ENCODE results near the gene PACS1.

DNA sequence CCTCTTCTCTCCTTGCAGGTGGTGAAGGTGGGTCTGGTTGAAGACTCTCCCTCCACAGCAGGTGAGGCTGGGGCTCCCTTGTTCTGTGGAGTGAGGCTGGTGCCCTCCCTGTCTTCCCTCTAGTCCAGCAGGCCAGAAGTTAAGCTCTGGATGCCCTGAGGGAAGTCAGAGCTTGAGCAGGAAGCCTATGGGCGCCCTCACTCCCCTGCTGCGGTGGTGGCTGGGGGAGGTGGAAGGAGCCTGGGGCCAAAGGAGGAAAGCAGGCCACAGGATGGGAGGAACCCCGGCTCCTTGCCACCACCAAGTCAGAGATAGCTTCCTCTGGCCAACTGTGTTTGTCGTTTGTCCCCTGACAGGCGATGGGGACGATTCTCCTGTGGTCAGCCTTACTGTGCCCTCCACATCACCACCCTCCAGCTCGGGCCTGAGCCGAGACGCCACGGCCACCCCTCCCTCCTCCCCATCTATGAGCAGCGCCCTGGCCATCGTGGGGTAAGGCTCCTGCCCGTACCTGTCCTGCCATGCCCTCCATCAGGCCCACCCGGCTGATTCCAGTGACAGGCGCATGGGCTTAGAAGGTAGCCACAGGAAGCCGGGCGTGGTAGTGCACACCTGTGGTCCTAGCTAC is 168.8 kb downstream of the PACS1 start:
- TF ChIP-seq, protein P1, sequence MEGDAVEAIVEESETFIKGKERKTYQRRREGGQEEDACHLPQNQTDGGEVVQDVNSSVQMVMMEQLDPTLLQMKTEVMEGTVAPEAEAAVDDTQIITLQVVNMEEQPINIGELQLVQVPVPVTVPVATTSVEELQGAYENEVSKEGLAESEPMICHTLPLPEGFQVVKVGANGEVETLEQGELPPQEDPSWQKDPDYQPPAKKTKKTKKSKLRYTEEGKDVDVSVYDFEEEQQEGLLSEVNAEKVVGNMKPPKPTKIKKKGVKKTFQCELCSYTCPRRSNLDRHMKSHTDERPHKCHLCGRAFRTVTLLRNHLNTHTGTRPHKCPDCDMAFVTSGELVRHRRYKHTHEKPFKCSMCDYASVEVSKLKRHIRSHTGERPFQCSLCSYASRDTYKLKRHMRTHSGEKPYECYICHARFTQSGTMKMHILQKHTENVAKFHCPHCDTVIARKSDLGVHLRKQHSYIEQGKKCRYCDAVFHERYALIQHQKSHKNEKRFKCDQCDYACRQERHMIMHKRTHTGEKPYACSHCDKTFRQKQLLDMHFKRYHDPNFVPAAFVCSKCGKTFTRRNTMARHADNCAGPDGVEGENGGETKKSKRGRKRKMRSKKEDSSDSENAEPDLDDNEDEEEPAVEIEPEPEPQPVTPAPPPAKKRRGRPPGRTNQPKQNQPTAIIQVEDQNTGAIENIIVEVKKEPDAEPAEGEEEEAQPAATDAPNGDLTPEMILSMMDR (IDR thresholded peaks at IDR 0.05) = no peak
- no peak for TF ChIP-seq POLR2AphosphoS5 (IDR thresholded peaks at IDR 0.05)
